OCI-LY7 (cell line): ENCODE results near the gene HTR1B. TPM values are rescaled to one million over a fixed set of nuclear protein-coding genes. Genes with fewer than 3 reads are reported as not detected.

Experiments used
- BruUV-seq: library from RNA; stranded (reverse); fragments of 400-500 nt; replicated peaks from 2 replicates; lab custom pipeline; 2021; lab: Mats Ljungman, UMichigan
- CTCF ChIA-PET: fragments of 300-600 bp; sonication (Branson Sonifier 250); formaldehyde crosslinking; loops from one replicate; lab custom pipeline; 2022; ENCODE audit warnings: antibody characterized with exemption; ENCODE audit not compliant: unreplicated experiment; lab: Charles Lee
- POLR2A ChIA-PET: fragments of 300-600 bp; sonication (Branson Sonifier 250); formaldehyde crosslinking; loops from one replicate; lab custom pipeline; 2022; ENCODE audit warnings: antibody characterized with exemption; lab: Charles Lee
- DNase-seq: peaks from one replicate; pipeline ENCODE4 v3.0.0-alpha.2; 2015; ENCODE audit warnings: low spot score
- H2AFZ ChIP-seq: fragments of 200-600 bp; sonication (generic), shearing (Covaris generic); 2 replicates; pipeline ENCODE4 v1.6.1; 2014; ENCODE audit warnings: mild to moderate bottlenecking, antibody characterized with exemption, low read length, moderate library complexity
- H3K27ac ChIP-seq: fragments of 200-600 bp; sonication (generic); 2 replicates; pipeline ENCODE4 v1.5.1; 2014; ENCODE audit warnings: mixed run types, low read depth, mild to moderate bottlenecking, moderate library complexity, low read length, inconsistent platforms; ENCODE audit not compliant: poor library complexity, severe bottlenecking
- H3K36me3 ChIP-seq: fragments of 200-600 bp; sonication (generic); 2 replicates; pipeline ENCODE4 v1.6.1; 2014; ENCODE audit warnings: mild to moderate bottlenecking, antibody characterized with exemption, low read length, moderate library complexity, mixed read lengths; ENCODE audit not compliant: insufficient read depth
- H3K4me1 ChIP-seq: fragments of 200-600 bp; sonication (generic); 2 replicates; pipeline ENCODE4 v1.5.1; 2014; ENCODE audit warnings: mild to moderate bottlenecking, low read length; ENCODE audit not compliant: insufficient read depth, poor library complexity, severe bottlenecking
- H3K4me2 ChIP-seq: fragments of 200-600 bp; sonication (generic); 2 replicates; pipeline ENCODE4 v1.6.1; 2014; ENCODE audit warnings: mild to moderate bottlenecking, low read length
- H3K4me3 ChIP-seq: fragments of 200-600 bp; sonication (generic); 2 replicates; pipeline ENCODE4 v1.5.1; 2014; ENCODE audit warnings: mild to moderate bottlenecking, low read depth, low read length; ENCODE audit not compliant: poor library complexity, severe bottlenecking
- H3K79me2 ChIP-seq: fragments of 200-600 bp; sonication (generic); 2 replicates; pipeline ENCODE4 v1.6.1; 2016; ENCODE audit warnings: low read depth, mild to moderate bottlenecking, low read length, moderate library complexity, mixed read lengths; ENCODE audit not compliant: insufficient read depth
- H3K9me2 ChIP-seq: fragments of 200-600 bp; sonication (generic); 2 replicates; pipeline ENCODE4 v1.6.1; 2016; ENCODE audit warnings: mild to moderate bottlenecking, low read length, mixed read lengths; ENCODE audit not compliant: insufficient read depth
- H3K9me3 ChIP-seq: fragments of 200-600 bp; sonication (generic); 2 replicates; pipeline ENCODE4 v1.6.1; 2014; ENCODE audit warnings: mild to moderate bottlenecking, mixed run types, low read length, mixed read lengths
- H4K20me1 ChIP-seq: fragments of 200-600 bp; sonication (generic); 2 replicates; pipeline ENCODE4 v1.6.1; 2014; ENCODE audit warnings: mild to moderate bottlenecking, antibody characterized with exemption, low read length, moderate library complexity, mixed read lengths; ENCODE audit not compliant: insufficient read depth
- EZH2phosphoT487 ChIP-seq: fragments of 200-600 bp; sonication (generic); IDR thresholded peaks from 2 replicates; pipeline ENCODE4 v1.6.1; 2018; ENCODE audit warnings: low read depth, borderline replicate concordance, mild to moderate bottlenecking, mixed run types, antibody characterized with exemption, low read length, moderate library complexity, mixed read lengths
- intact Hi-C: fragments of 100-400 bp; cut with micrococcal nuclease; formaldehyde crosslinking; loops from one replicate; pipeline ENCODE4 v1.10.0; 2022; ENCODE audit not compliant: unreplicated experiment
- total RNA-seq, 2 experiments: library from RNA; depleted of rRNA in 1 of 2; stranded (reverse); fragments of >200 nt in 1 of 2; shearing (Covaris generic) in 1 of 2; gene quantifications; 2 replicates each; pipeline ENCODE4 v1.2.3, GENCODE V29; 2014 to 2022
- TF ChIP-seq, protein P1 (sequence below): fragments of 200-600 bp; sonication (generic); conservative IDR thresholded peaks from 2 replicates; pipeline ENCODE4 v1.5.1; 2014; ENCODE audit warnings: mild to moderate bottlenecking, antibody characterized with exemption, low read length, moderate library complexity, mixed read lengths

Gene HTR1B
- total RNA-seq, 2 experiments from 2014 or later: not detected

DNA sequence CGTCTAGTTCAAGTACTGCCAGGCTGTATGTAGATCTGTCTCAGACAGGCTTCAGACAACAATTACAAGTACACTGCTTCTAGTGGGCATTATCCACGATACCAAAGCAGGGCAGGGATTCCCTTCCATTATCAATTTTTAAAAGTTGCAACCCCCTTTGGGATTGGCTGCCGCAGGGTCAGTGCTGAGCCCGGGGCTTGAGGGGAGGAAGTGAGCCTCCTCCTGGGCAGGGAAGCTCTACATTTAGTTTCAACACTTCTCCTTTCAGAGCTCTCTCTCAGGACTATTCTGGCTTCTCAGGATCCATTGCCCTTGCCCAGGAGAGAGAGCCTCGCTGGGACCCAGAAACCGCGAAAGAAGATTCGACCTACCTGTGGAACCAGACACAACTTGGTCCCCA is 1.5 kb downstream of the HTR1B start:
- no peak for DNase-seq
- H3K36me3 ChIP-seq: no peaks in the 10 kb centered on the region
- H3K4me2 ChIP-seq: no peak overlapping the region
- no peaks in the 10 kb centered on the region for H3K9me2 ChIP-seq
- no peaks in the 10 kb centered on the region for H3K79me2 ChIP-seq
- TF ChIP-seq, protein P1, sequence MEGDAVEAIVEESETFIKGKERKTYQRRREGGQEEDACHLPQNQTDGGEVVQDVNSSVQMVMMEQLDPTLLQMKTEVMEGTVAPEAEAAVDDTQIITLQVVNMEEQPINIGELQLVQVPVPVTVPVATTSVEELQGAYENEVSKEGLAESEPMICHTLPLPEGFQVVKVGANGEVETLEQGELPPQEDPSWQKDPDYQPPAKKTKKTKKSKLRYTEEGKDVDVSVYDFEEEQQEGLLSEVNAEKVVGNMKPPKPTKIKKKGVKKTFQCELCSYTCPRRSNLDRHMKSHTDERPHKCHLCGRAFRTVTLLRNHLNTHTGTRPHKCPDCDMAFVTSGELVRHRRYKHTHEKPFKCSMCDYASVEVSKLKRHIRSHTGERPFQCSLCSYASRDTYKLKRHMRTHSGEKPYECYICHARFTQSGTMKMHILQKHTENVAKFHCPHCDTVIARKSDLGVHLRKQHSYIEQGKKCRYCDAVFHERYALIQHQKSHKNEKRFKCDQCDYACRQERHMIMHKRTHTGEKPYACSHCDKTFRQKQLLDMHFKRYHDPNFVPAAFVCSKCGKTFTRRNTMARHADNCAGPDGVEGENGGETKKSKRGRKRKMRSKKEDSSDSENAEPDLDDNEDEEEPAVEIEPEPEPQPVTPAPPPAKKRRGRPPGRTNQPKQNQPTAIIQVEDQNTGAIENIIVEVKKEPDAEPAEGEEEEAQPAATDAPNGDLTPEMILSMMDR: no peak
- TF ChIP-seq EZH2phosphoT487: no peak
- no peaks in the 10 kb centered on the region for H3K9me3 ChIP-seq
- POLR2A ChIA-PET: no interaction called here
- no peaks in the 10 kb centered on the region for H3K4me1 ChIP-seq
- H3K4me3 ChIP-seq: no peak overlapping the region
- CTCF ChIA-PET: no interaction called here
- BruUV-seq: no TSS peak
- no peaks in the 10 kb centered on the region for H4K20me1 ChIP-seq
- H3K27ac ChIP-seq: no peak overlapping the region
- intact Hi-C loops: no loop called here
- no peak overlapping the region for H2AFZ ChIP-seq

DNA sequence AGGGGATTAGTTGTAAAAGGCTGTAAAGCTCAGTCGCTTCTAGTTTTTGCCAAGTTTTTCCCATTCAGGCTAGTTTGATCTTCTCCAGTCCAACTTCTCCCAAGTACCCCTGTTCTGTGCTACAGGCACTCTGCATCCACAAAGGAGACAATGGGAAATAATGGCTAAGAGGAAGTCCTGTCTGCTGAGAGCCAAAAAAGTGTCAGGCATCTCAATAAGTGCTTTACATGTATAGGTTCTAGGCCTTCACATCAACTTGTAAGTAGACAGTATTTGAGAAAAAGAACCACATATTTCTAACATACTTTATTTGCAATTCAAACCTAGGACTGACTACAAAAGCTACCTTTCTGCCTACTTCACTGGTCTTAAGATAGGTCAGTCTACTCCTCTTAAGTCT is 4.9 kb downstream of the HTR1B start:
- H3K27ac ChIP-seq: no peak overlapping the region
- no peaks in the 10 kb centered on the region for H3K9me2 ChIP-seq
- BruUV-seq: no TSS peak
- no peaks in the 10 kb centered on the region for H3K4me1 ChIP-seq
- no peaks in the 10 kb centered on the region for H4K20me1 ChIP-seq
- H3K4me2 ChIP-seq: no peak overlapping the region
- H3K9me3 ChIP-seq: no peaks in the 10 kb centered on the region
- no peak for DNase-seq
- TF ChIP-seq, protein P1: no peak
- TF ChIP-seq EZH2phosphoT487: no peak
- ChIA-PET POLR2A (no interaction called here), CTCF (no interaction called here)
- no peaks in the 10 kb centered on the region for H3K36me3 ChIP-seq
- H3K4me3 ChIP-seq: no peak overlapping the region
- H3K79me2 ChIP-seq: no peaks in the 10 kb centered on the region
- no peak overlapping the region for H2AFZ ChIP-seq
- intact Hi-C loops: loop anchor here (5.0 kb wide), 1 partner anchor 1566 kb away; no protein-coding TSS in a partner anchor

DNA sequence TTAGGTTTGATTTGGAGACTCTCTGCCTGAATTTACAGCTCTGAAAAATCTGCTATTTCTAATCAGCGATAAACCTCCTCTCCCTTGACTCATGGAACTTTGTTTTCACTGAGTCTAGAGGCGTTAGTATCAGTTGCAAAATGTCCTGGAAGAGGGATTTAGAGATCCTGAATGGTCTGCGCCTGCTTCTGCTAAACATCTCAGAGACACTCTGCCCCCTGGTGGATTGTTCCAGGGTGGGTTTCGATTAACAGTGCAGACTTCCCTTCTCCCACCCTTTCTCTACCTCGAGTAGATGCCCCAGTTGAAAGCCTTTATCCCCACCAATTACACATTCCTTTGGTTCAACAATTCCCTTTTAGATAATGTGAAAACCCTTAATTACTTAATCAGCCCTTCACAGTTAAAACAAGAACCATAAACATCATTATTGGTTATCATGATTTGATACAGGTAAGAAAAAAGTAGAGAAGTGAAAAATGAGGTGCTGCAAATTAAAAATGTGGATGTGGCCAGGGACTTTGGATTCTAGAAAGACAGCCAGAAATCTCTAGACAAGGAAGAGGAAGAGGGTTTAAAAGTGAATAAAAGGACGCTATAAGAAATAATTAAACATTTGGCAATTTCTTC is 5.5 kb downstream of the HTR1B start:
- intact Hi-C loops: loop anchor here (5.0 kb wide), 1 partner anchor 1566 kb away; no protein-coding TSS in a partner anchor
- no peaks in the 10 kb centered on the region for H4K20me1 ChIP-seq
- H3K4me2 ChIP-seq: no peak overlapping the region
- POLR2A ChIA-PET: no interaction called here
- H3K27ac ChIP-seq: no peak overlapping the region
- no peaks in the 10 kb centered on the region for H3K36me3 ChIP-seq
- no peaks in the 10 kb centered on the region for H3K4me1 ChIP-seq
- no peak overlapping the region; the same call in 1 of the 2 replicates for H2AFZ ChIP-seq
- CTCF ChIA-PET: no interaction called here
- TF ChIP-seq, protein P1: peak; percentile 77
- no peak for TF ChIP-seq EZH2phosphoT487
- no peaks in the 10 kb centered on the region for H3K79me2 ChIP-seq
- DNase-seq: peak; percentile 41
- no peak overlapping the region for H3K4me3 ChIP-seq
- no TSS peak for BruUV-seq
- H3K9me2 ChIP-seq: no peaks in the 10 kb centered on the region
- H3K9me3 ChIP-seq: no peaks in the 10 kb centered on the region
